Measurements from ENCODE around the gene SSNA1.

GRCh38 chr9:137141976-137142936 lies 46.2 kb upstream of the SSNA1 start:
- TF ChIP-seq CTCF (IDR thresholded peaks at IDR 0.05; ENCODE audit: insufficient read depth, low read depth, low read length) = no peak
- no peak for TF ChIP-seq EZH2 (IDR thresholded peaks at IDR 0.05; ENCODE audit: insufficient read depth, low read length)
